ENCODE results near the gene AMBRA1.

Gene AMBRA1

DNA sequence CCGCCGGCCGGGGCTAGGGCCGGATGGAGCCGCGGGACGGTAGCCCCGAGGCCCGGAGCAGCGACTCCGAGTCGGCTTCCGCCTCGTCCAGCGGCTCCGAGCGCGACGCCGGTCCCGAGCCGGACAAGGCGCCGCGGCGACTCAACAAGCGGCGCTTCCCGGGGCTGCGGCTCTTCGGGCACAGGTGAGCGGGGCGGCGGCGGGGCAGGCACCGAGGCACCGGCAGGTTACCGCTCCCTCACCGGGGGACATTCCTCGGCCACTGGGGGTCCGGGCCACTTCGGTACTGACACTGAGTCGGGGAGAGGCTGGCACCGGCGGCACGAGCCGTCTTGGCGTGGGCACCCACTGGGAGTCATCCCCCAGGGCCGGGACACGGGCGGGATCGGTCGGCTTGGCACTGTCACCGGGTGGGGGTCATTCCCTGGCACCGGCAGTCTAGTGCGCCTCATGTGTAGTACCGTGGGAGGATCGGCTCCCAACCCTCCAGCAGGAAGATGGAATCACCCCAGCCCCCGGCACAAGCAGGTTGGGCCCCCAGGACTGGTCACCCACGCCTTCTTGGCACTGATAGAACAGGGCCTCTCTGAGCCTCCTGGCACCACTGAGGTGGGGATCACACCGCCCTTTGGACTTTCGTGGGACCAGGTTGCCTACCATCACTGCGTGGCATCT lies 246.0 kb downstream of the AMBRA1 start:
- no peak for DNase-seq (ENCODE audit: low read depth)

DNA sequence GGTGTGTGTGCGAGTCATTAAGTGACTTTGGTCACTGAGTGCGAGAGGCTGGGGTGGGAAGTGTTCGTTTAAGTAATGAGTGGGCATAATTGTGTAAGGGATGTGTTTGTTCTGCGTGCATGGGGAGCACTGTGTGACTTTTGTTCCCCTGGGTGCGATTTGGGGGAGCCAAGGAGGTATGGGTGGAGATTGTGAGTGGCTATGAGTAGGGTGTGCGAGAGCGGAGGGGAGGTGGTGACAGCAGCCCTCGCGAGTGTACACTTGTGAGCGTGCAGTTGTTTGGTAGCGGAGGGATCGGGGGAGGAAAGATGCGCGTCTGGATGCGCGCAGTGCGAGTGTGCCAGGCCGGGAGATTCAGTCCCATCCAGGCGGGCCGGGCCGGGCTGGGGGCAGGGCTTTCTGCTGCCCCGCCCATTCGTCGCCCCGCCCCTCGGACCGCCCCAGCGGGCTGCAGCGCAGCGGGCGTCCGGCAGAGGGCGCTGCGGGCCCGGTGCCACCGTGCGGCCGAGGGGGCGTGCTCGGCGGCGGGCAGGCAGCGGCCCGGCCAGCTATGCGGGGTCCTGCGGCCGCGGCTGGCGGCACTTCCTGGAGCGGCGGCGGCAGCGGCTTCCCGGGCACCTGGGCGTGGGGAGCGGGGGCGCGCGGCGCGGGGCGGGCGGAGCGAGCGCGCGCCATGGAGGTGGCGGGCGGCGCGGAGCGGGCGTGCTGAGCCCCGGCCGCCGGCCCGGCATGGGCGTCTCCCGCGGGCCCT lies 246.8 kb downstream of the AMBRA1 start, which contains the start of gene DGKZ:
Gene DGKZ, plus strand, starts transcription at position 578 of the 751 bp plus-strand sequence. CDS start 197 bp downstream, outside the sequence.
- peak; percentile 84 for DNase-seq (ENCODE audit: low read depth)

Measured in EH (cell line).